ENCODE measurements around the gene CDK11A.

The CDK11A gene

DNA sequence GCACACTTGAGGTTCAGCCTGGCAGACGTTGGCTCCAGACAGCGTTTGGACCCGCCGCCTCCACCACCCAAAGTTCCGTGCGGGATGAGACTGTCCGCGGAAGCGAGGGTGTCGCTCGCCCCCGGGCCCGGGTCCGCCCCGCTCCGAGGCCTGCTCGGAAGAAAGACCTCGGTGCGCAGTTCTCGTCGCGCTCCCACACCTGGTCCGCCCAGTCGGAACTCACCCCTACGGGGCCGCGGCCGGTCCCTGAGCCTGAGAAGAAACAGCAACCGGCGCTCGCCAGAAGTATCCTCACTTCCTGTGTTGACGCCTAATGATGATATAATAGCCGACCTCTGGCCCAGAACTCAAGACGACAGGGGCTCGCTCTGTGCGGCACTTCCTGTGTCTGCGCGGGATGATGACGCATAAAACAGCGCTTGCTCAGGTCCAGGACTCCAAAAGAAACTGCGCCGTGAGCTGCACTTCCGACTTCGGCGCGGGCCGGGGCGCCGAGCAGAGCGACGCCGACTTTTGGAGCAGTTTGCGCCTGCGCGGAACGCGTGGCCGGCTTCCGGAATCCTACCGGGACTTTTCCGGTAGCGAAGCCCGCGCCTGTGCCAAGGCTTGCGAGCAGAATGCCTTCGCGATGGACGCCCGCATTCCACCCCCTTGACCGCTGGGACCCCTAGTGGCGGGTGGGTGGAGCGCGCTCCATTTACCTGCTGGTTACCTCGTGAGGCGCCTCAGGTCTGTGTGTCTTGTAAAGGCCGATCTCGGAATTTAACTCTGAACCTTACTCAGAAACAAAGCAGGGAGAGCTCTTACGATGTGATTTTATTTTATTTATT is at the start of gene CDK11A:
CDK11A (minus strand) TSS at position 323 of the 830 bp plus-strand sequence. CDS start 1,539 bp downstream, outside the sequence.
- DNase-seq = peak; percentile 95 to 99

DNA sequence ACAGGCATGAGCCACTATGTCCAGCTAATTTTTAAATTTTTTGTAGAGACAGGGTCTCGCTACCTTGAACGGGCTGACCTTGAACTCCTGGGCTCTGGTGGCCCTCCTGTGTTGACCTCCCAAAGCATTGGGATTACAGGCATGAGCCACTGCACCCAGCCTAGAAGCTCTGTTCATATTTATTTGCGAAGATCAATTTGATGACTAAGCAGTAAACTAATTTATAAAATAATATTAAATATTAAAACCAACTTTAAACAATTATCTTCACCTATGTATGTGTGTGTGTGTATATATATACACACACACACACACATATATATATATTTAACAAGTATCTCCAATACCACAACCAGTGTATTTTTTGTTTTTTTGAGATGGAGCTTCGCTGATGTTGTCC is 49.7 kb upstream of the CDK11A start:
- no peak for DNase-seq

DNA sequence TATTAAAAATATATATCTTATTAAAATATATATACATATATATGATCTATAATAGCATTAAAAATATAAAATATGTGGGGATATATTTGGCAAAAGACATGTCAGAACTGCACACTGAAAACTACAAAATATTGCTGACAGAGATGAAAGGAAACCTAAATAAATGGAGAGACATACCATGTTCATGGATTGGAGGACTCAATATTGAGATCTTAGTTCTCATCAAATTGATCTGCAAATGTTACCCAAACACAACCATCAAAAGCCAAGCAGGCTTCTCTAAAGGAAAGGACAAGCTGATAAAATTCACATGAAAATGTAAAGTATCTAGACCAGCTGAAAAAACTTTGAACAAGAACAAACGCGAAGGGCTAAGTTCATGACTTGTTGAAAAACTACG is 46.9 kb upstream of the CDK11A start:
- DNase-seq = no peak

DNA sequence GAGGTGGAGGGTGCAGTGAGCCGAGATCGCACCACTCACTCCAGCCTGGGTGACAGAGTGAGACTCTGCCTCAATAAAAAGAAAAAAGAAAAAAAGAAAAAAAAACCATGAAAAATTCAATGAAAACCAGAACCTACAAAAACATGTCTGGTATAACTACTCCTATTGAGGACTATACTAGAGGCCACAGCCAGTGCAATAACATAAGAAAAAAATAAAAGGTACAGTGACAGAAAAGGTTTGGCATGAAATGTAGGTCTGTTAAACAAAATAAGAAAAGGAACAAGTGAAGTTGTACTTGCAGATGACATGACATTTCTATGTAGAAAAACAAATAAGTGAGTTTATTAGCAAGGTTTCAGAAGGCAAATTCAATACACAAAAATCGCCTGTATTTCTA is 45.9 kb upstream of the CDK11A start:
- DNase-seq = no peak

DNA sequence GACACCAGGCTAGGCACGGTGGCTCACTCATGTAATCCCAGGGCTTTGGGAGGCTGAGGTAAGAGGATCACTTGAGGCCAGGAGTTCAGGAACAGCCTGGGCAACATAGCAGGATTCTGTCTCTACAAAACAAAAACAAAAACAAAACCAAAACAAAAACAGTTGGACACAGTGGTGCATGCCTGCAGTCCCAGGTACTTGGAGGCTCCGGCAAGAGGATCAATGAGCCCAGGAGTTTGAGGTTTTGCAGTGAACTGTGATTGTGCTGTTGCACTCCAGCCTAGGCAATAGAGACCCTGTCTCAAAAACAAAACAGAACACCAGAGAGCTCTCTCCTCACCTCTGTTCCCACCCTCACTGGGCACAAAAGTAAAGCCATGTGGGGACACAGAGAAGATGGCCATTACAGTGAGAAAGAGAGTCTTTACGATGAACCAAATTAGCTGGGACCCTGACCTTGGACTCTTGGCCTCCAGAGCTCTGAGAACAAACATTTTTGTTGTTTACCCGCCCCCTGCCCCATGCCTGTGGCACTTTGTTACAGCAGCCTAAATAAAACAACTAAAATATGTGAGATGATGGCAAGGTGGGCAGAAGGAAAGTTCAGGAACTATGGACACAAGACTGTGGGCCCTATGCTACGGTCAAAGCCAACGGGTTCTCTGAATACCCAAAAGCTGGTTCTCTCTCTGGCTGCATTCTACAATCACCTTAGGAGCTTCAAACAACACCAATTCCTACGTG is 44.3 kb upstream of the CDK11A start:
- DNase-seq = no peak

GRCh38 chr1:1764876-1765470 is 40.8 kb upstream of the CDK11A start:
- DNase-seq = no peak

- peak; percentile 19 to 62 for DNase-seq
Observed at GRCh38 chr1:1763657-1764621, 39.8 kb upstream of the CDK11A start.

DNA sequence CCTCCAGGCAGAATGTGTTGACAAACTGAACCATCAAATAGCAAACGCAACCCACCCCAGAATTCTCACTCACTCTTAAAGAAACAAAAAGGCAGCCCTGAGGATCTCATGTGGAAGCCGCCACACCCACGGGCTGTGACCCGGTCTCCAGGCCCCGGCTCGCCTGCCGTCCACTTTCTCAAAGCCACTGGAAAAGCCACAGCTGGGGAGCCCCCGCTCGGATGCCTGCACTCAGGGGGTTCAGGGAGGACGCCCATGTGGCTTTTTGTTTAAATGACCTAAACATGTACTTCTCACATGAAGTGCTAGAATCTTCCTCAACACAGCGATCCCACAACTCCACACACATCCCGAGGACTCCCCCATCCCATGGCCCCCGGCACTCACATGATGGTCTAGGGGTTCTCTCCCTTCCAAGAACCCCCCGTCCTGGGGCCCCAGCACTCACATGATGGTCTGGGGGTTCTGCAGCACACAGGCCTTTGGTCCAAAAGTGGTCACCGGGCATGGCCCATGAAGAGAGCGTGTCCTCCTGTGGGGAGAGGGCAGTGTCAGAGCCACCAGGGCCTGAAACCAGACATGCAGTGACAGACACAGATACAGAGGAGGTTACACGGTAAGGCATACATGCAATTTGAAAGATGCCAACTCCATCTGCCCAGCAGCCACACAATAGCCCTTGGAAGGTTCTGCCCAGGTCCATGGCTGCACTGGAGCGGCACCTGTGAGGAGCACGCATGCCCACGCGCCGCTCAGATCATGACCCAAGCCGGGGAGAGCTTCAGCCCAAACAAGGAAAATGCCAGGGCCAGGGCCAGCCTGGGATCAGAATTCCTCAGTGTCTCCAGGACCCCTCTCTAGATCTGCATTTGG is 37.6 kb upstream of the CDK11A start:
- no peak for DNase-seq

- no peak for DNase-seq
Observed at GRCh38 chr1:1760715-1761114, 36.6 kb upstream of the CDK11A start.

DNA sequence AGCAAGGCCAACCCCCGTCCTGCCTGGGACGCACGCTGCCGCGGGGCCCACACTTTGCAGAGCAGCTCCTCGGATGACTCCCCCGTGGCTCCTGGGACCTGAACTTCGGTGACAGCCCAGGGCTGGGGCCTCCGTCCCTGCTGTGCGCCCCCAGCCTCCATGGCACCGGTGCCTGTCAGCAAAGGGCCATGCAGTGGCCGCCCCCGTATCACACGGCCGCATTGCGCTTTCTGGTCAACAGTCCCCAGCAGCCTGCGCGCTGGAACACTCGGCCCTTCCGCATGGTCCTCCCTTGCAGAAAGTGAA is 36.1 kb upstream of the CDK11A start:
- no peak for DNase-seq

- DNase-seq = no peak
Observed at GRCh38 chr1:1759456-1760344, 35.5 kb upstream of the CDK11A start.

DNA sequence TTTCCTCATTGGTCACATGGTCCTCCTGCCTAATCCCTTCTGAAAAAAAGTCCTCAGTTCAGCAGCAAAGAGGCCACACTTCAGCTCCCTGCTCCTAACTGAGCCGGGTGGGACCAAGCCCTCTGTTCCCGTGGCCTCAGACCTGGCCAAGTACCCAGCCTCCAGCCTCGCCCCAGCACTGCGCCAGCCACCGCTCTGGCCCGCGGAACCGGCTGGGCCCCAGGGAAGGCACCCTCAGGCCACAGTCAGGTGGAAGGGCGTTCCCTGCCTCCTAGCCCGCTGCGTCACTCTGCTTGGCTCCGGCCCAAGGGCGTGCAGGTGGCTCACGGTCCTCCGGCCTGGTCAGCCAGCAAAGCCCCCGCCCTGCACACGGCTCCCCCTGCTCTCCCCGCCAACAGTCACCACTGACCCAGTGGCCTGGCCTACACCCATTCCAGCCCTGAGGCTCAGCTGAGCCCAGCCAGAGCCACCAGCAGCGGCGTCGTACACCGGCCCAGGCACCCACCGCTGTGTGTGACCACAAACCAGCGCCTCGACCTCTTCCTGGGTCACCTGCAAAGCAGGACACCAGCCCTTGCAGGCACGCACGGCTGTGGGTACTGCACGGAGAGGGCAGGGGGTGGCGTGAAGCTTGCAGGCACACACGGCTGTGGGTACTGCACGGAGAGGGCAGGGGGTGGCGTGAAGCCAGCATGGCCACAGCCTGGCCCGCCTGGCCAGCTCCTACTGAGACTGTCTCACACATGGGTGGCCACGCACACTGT is 34.7 kb upstream of the CDK11A start:
- no peak for DNase-seq

DNA sequence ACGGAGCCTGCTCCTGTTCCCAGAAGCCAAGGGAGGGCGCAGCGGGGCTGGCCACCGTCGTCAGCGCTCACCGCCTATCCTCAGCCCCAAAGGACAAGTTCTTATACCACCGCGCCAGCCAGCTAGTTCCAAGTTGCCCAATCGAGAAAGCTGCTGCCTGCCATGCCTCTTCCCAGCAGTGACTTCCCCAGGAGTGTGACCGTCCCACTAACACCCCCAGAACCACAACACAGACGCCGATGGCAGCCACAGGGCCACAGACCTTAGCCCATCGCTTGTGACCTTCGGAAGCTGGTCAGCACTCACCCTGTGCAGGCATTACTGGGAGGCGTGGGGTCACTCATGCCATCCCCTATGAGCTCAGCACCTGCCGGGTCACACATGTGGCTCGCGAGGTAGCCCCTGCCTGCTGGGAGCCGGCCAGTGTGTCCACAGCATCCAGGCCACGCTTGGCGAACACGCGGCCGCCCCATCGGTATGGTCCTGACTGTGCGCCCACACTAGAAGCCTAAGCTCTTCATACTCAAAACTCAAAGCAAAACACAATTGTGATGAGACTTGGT is 34.0 kb upstream of the CDK11A start:
- no peak for DNase-seq

DNA sequence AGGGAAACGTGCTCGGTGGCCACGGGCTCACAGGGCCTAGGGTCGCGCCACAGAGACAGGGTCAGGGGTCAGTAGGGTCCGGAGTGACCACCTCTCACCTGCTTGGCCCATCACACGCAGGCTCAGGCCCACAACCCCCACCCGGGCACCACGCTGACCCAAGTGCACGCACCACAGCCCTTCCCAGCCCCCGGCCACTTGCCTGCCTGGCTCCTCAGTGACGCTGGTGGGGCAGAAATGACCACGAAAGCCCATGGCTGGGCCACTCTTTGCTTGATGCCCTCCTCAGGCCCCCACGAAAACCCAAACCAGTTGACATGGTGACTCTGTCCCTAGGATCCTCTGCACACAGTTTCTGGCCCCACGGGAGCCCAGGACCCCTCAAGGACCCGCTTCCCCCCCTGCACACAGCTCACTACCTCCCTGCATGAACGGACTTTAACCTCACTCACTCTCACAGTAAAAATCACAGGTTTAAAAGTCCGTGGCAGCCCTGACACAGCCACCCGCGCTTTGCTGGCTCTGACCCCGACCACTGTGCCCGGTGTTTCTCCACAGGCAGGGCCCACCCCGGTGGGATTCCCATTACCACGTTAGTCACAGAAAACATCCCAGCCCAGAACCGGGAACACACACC is 33.4 kb upstream of the CDK11A start:
- no peak for DNase-seq

- no peak for DNase-seq
Observed at GRCh38 chr1:1756661-1757421, 32.7 kb upstream of the CDK11A start.

- no peak for DNase-seq
Observed at GRCh38 chr1:1755852-1756251, 31.7 kb upstream of the CDK11A start.

GRCh38 chr1:1755426-1755825 is 31.3 kb upstream of the CDK11A start:
- DNase-seq = no peak

Data from CD4-positive, alpha-beta T cell treated with Interferon alpha-2 for 1 hour (primary cell).